BJ (cell line): Measurements from ENCODE around the gene AAMDC. TPM values are rescaled to one million over a fixed set of nuclear protein-coding genes. Genes with fewer than 3 reads are reported as not detected.
"Not testable (repeated sequence)": the region's sequence is repeated elsewhere in the genome, so short reads cannot be mapped to it uniquely, and the experiment has no call there.

Experiments used
- CTCF ChIA-PET: fragments of 350-600 bp; formaldehyde crosslinking; extraction: SDS; loops from one replicate; lab custom pipeline; 2021; ENCODE audit warnings: antibody characterized with exemption, inconsistent platforms; lab: Yijun Ruan, JAX
- POLR2A ChIA-PET: fragments of 300-600 bp; sonication (Branson Sonifier 250); formaldehyde crosslinking; extraction: SDS; loops from one replicate; lab custom pipeline; 2021; ENCODE audit warnings: antibody characterized with exemption; lab: Charles Lee
- DNase-seq: peaks from one replicate; pipeline ENCODE4 v3.0.0-alpha.2; 2011; ENCODE audit warnings: low read depth
- H3K27me3 ChIP-seq: 2 replicates; pipeline ENCODE4 v1.6.0; 2011; ENCODE audit warnings: low read length; ENCODE audit not compliant: control insufficient read depth, insufficient read depth
- H3K36me3 ChIP-seq: 2 replicates; pipeline ENCODE4 v1.5.1; 2011; ENCODE audit warnings: low read length; ENCODE audit not compliant: control insufficient read depth, insufficient read depth
- H3K4me3 ChIP-seq: 2 replicates; pipeline ENCODE4 v1.5.1; 2011; ENCODE audit warnings: low read depth, mild to moderate bottlenecking, control low read depth, low read length
- polyA plus RNA-seq: library from polyadenylated mRNA; depleted of rRNA; stranded (reverse); fragments of >200 nt; gene quantifications from 2 replicates; pipeline ENCODE4 v1.2.3, GENCODE V29; 2011
- TF ChIP-seq, protein P1 (sequence below): IDR thresholded peaks from 2 replicates; pipeline ENCODE4 v1.5.1; 2011; ENCODE audit warnings: low read depth, mild to moderate bottlenecking, control low read depth, inconsistent platforms, low read length, moderate library complexity; ENCODE audit not compliant: insufficient read depth

AAMDC gene
- polyA plus RNA-seq, 1 experiment = 33.0 TPM

- H3K36me3 ChIP-seq = no peaks in the 10 kb centered on the region
- DNase-seq = no peak
- H3K4me3 ChIP-seq = no peak overlapping the region
- CTCF ChIA-PET = no interaction called here
- no peaks in the 10 kb centered on the region for H3K27me3 ChIP-seq
- POLR2A ChIA-PET = no interaction called here
- TF ChIP-seq, protein P1, sequence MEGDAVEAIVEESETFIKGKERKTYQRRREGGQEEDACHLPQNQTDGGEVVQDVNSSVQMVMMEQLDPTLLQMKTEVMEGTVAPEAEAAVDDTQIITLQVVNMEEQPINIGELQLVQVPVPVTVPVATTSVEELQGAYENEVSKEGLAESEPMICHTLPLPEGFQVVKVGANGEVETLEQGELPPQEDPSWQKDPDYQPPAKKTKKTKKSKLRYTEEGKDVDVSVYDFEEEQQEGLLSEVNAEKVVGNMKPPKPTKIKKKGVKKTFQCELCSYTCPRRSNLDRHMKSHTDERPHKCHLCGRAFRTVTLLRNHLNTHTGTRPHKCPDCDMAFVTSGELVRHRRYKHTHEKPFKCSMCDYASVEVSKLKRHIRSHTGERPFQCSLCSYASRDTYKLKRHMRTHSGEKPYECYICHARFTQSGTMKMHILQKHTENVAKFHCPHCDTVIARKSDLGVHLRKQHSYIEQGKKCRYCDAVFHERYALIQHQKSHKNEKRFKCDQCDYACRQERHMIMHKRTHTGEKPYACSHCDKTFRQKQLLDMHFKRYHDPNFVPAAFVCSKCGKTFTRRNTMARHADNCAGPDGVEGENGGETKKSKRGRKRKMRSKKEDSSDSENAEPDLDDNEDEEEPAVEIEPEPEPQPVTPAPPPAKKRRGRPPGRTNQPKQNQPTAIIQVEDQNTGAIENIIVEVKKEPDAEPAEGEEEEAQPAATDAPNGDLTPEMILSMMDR = no peak
Measured at GRCh38 chr11:77828926-77829325, 8.0 kb downstream of the AAMDC start.

- no peak overlapping the region for H3K4me3 ChIP-seq
- DNase-seq = no peak
- H3K36me3 ChIP-seq = no peaks in the 10 kb centered on the region
- TF ChIP-seq, protein P1 = no peak
- ChIA-PET POLR2A (no interaction called here), CTCF (no interaction called here)
- no peaks in the 10 kb centered on the region for H3K27me3 ChIP-seq
Measured at GRCh38 chr11:77833302-77833701, 12.4 kb downstream of the AAMDC start.

DNA sequence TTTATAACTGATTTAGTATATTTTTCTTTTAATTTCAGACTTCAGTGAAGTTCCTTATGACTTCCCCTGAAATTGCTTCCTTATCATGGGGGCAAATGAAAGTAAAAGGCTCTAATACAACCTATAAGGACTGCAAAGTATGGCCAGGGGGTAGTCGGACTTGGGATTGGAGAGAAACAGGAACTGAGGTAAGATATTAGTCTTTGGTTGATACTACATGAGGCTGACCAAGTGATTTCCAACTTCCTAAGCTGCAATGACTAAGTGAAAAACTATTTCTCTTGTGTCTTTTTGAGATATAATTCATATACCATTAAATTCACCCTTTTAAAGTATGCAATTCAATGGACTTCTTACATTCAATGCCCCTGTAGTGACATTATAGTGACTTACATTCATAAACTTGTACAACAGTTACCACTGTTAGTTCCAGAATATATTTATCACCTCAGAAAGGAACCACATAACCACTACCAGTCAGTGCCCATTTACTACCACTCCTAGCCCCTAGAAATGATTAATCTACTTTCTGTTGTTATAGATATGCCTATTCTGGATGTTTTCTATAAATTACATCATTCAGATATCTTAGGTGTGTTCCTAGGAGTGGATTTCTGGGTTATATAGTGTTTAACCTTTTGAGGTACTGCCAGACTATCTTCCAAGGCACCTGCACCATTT is 21.6 kb downstream of the AAMDC start:
- Histone ChIP-seq H3K36me3 (peaks cover 1% of the 10 kb centered on the region; the same call in 1 of the 2 replicates), H3K4me3 (no peak overlapping the region), H3K27me3 (no peaks in the 10 kb centered on the region)
- CTCF ChIA-PET = no interaction called here
- POLR2A ChIA-PET = no interaction called here
- no peak for DNase-seq
- TF ChIP-seq, protein P1 = no peak

DNA sequence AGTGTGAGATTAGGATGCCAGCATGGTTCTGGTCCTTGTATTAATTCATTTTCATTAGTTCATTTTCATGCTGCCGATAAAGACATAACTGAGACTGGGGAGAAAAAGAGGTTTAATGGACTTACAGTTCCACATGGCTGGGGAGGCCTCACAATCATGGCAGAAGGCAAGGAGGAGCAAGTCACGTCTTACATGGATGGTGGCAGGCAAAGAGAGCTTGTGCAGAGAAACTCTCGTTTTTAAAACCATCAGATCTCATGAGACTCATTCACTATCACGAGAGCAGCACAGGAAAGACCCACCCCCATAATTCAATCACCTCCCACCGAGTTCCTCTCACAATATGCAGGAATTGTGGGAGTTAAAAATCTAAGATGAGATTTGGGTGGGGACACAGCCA is 22.8 kb downstream of the AAMDC start:
- H3K36me3 ChIP-seq, CTCF ChIA-PET, DNase-seq, H3K4me3 ChIP-seq, POLR2A ChIA-PET, H3K27me3 ChIP-seq: not testable (repeated sequence)

GRCh38 chr11:77851503-77851902 is 30.6 kb downstream of the AAMDC start:
- H3K36me3 ChIP-seq = peaks cover 4% of the 10 kb centered on the region
- no peak overlapping the region for H3K4me3 ChIP-seq
- H3K27me3 ChIP-seq = no peaks in the 10 kb centered on the region
- TF ChIP-seq, protein P1 = no peak
- no peak for DNase-seq
- CTCF ChIA-PET = interaction anchor here (0.9 kb wide), 1 partner anchor 9 kb away, joined by 3 read pairs; no protein-coding TSS in a partner anchor
- POLR2A ChIA-PET = no interaction called here

- CTCF ChIA-PET = interaction anchor here (0.6 kb wide), 1 partner anchor 17 kb away, joined by 3 read pairs; no protein-coding TSS in a partner anchor
- DNase-seq = no peak
- H3K27me3 ChIP-seq = no peaks in the 10 kb centered on the region
- TF ChIP-seq, protein P1 = no peak
- POLR2A ChIA-PET = no interaction called here
- no peak overlapping the region for H3K4me3 ChIP-seq
- H3K36me3 ChIP-seq = peaks cover 5% of the 10 kb centered on the region
Measured at GRCh38 chr11:77854838-77855237, 33.9 kb downstream of the AAMDC start.

GRCh38 chr11:77857906-77858457 is 37.0 kb downstream of the AAMDC start:
- DNase-seq, H3K36me3 ChIP-seq, H3K4me3 ChIP-seq, POLR2A ChIA-PET, H3K27me3 ChIP-seq: not testable (repeated sequence)
- CTCF ChIA-PET = interaction anchor here (0.6 kb wide), 1 partner anchor 87 kb away, joined by 3 read pairs; no protein-coding TSS in a partner anchor

DNA sequence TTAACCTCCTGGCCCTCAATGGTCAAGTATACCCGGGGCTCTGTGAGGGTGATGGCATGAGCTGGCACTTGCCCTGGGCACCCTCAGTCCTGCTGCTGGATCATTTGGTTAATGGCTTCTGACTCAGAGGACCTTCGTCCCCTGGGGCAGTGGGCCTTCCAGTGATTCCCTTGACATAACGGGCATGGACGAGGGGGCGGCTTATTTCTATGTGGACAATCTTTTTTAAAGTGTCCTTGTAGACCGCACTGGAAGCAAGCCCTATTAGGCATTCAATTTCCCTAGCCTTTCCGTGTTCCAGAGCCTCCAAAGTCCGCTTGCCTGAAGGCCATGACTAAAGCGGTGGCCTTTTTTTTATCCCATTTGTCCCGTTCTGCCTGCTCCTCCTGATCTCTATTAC is 40.5 kb downstream of the AAMDC start:
- CTCF ChIA-PET, DNase-seq, H3K36me3 ChIP-seq, H3K4me3 ChIP-seq, POLR2A ChIA-PET, H3K27me3 ChIP-seq: not testable (repeated sequence)
